DMS153 treated with DMSO at 0.1 percent for 48 hours (cell line): Measurements from ENCODE around the gene PTPRS.

Source experiments
- DNase-seq: peaks from one replicate; lab custom pipeline; 2025; ENCODE audit not compliant: unreplicated experiment; lab: John Stamatoyannopoulos, UW

Gene PTPRS

DNA sequence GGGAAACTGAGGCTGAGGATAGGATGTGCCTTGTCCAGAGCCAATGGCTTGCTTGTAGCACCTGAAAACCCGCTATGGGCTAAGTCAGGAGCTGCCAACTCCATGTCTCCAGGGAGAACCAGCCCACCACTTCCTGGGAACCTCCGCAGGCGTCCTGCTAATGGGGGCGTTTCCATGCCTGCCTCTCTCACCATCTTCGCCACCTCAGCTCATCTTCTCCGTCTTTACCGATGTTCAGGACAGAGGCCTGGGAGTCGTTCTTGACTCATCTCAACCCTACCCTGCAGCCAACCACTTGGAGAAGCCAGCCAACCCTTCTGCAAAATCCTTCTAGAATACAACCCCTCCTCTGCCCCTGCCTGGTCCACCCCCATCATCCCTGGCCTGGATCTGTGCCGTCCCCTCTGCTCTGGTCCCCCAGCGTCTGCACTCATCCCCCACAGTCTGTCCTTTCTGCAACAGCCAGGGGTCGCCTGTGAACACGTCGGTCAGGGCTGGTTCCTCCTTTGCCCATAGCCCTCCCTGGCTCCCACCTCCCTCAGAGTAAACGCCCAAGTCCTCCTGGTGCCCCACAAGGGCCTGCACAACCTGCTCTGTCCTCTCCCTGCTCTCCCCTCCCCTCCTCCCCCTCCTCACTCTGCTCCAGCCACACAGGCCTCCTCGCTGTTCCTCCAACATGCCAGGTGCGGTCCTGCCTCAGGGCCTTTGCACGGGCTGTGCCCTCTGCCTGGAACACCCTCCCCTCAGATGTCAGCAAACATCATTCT, 31.0 kb downstream of the PTPRS start:
- no peak for DNase-seq

DNA sequence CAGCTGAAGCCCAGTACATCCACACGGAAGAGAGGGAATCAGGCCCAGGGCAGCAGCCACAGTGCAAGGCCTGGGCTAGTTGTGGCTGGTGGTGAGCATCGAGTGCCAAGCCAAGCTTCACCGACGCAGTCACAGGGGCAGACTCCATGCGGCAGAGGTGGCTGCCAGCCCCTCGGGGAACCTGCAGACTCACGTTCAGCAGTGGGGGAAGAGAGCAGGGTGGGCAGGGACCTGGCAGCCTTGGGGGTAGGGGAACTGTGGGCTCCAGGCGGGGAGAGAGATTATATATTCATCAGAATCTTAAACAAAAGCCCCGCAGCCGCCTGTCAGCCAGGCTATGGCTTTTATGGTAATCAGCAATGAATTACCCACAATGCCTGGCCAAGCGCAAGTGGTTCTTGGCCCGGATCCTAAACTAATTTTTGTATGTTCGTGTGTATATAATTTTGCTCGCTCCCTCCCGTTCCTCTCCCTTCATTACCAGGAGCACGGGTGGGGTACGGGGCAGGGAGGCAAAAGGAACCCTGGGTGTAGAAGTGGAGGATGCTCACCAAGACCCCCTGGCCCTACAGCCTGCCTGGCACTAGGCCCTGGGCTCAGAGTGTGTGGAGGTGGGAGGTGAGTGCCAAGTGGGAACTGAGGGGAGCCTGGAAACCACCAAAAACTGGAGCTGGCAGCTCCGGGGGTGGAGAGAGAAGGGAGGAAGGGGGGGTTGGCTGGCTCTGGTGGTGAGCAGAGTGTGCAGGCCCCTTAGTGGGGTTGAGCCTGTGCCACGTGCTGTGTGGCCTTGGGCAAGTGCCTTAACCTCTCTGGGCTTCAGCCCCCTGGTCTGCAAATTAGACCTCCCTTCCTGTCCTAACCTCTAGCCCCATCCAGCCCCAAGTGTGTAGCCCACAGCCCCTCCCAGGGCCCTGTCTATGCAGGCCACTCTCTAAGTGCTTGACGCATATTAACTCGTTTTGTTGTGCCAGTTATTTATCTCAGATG, 31.9 kb downstream of the PTPRS start:
- peak; percentile 46 for DNase-seq

DNA sequence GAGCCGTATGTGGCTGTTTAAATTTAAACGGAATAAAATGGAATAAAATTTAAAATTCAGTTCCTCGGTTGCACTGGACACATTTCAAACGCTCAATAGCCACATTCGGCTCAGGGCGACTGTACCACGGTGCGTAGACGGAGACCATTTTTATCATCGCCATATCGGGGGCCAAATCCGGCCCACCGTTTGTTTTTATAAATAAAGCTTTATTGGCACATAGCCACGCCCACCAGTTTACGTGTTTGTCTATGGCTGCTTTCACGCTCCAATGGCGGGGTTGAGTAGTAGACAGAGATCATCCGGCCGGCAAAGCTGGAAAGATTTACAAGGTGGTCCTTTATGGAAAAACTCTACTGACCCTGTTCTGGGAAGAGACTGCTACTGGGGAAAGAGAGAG, 33.0 kb downstream of the PTPRS start:
- no peak for DNase-seq

DNA sequence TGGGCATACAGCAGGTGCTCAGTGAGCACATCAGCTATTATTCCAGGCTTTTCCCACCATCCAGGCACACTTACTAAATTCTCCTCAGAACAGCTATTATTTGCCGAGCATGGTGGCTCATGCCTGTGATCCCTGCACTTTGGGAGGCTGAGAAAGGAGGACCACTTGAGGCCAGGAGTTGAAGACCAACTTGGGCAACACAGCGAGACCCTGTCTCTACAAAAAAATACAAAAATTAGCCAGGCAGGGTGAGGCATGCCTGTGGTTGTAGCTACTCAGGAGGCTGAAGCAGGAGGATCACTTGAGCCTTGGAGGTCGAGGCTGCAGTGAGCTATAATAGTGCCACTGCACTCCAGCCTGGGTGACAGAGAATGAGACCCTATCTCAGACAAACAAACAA, 35.4 kb downstream of the PTPRS start:
- DNase-seq = no peak

DNA sequence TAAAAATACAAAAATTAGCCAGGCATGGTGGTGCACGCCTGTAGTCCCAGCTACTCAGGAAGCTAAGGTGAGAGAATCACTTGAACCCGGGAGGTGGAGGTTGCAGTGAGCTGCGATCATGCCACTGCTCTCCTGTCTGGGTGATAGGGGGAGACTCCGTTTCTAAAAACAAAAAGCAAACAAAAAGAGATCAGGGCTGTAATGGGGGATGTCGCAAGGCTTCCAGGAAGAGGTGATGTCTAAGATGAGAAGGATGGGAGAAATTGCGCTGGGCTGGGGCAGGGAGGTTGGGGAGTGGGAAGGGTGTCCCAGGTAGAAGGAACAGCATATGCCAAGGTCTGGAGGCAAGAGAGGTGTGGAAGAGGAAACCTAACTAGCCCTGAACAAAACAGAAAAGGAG, 36.1 kb downstream of the PTPRS start:
- no peak for DNase-seq

DNA sequence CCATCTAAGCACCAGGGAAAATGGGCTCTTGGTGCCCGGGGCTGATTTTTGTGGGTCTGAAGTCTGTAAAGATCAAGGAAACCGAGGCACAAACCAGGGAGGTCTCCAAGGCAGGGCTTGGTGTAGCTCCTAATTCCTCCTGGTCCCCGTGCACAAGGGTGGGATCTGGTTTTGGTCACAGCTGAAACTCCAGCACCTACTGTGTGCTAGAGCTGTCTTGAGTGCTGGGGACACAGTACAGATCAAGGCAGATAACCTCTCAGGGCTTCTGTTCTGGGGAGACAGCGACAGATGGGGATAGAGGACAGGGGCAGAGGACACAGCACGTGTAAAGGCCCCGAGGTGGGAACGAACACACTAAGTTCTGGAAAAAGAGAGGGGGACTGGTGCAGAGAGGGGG, 37.4 kb downstream of the PTPRS start:
- DNase-seq = no peak

DNA sequence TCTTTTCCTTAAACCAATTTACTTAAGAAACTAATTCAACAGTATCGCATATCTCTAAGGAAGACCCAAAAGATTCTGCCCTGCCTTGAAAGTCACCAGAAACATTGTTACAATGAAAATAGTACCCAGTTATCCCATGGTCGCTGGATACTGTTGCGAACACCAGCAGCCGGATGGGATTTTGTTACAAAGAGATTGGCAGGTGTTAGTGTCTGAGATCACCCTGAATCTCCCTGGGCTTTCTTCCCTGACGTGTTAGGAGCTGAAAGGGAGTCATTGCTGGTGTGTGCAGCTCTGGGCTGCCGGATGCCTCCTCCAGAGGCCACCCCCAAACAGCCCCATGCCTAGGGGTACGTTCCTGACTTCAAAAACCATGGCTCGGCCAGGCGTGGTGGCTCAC, 38.2 kb downstream of the PTPRS start:
- DNase-seq = no peak

DNA sequence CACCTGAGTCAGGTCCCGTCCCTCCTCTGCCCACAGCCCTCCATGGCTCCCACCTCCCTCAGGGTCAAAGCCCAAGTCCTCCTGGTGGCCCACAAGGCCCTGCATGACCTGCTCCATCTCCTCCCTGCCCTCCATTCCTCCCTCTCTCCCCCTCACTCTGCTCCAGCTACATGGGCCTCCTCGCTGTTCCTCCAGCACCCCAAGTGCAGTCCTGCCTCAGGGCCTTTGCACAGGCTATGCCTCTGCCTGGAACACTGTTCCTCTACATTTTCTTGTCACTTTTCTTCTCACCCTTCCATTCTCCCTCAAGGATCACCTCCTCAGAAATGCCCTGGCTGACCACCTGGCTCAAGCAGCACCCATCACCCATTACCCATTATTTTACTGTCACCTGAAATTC, 41.5 kb downstream of the PTPRS start:
- DNase-seq = no peak

DNA sequence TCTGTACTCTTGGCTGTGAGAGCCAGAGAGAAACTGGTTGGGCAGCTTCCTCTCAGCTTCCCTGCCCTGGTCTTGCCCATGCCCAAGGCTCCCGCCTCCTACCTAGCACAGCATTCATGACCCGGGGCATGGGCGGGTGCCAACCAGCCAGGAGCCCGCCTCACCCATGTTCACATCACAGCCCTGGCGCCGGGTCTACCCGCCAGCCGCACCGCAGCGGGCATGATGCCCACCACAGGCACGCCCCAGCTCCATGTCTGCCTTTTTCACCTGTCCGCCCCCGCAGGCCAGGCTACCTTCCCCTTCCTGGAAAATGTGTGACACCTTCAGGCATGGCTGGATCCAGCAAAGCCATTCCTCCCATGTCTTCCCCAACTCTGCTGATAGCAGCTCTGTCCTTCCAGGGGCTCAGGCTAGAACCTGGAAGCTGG, 42.1 kb downstream of the PTPRS start:
- DNase-seq = no peak

DNA sequence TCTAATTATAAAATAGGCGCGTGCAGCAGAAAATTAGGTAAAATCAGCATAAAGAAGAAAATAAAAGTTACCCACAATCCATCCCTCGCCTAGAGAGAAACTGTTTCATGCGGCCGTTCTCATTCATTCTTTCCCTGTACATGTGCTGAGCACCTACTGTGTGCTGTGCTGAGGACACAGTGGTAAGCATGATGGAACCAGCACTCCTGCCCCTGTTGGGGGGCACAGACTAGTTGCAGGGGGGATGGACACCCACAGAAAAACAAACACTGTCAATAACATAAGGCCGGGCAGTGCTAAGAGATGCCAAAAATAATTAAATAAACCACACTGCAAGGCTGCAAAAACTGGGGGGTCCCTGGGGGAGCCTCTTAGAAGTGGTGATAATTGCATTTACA, 43.3 kb downstream of the PTPRS start:
- no peak for DNase-seq

DNA sequence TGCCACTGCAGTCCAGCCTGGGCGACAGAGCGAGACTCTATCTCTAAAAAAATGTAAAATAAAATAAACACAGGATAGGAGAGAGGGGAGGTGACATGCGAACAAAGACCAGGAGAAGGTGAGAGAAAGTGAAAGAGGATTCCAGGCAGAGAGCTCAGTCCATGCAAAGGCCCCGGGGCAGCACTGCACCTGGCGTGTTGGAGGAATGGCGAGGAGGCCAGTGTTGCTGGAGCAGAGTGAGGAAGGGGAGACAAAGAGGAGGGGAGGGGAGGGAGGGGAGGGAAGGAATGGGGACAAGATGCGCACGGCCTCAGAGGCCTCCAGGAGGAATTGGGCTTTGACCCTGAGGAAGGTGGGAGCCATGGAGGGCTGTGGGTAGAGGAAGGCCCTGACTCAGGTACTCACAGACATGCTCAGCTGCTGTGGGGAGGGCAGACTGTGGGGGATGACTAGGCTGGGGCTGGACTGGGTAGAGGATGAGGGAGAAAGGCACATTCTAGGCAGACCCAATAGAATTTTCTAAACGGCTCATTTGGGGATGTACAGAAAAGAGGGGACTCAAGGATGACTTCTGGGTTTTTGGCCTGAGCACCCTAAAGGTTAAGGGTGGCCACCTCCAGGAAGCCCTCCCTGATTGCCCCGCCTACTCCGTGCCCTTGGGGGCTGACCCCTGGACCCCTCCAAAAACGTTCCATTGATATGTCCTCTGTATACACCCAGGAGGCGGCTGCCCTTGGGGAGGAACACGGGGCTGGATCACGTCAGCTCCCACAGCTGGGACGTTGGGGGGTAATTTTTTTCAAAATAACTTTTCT, 43.9 kb downstream of the PTPRS start:
- DNase-seq = no peak

DNA sequence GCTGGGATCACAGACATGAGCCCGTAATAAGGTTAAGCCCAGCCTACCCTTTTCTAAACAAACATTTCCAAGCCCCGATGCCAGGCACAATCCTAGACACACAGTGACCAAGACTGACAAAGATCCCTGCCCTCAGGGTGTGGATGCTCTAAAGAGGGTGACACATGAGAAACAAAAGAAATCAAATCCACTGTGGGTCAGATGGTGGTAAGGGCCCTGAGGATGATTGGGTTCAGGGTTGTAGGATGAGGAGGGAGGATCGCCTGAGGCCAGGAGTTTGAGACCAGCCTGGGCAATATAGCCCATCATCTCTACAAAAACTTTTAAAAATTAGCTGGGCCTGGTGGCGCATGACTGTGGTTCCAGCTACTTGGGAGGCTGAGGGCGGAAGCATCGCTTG, 44.6 kb downstream of the PTPRS start:
- no peak for DNase-seq

DNA sequence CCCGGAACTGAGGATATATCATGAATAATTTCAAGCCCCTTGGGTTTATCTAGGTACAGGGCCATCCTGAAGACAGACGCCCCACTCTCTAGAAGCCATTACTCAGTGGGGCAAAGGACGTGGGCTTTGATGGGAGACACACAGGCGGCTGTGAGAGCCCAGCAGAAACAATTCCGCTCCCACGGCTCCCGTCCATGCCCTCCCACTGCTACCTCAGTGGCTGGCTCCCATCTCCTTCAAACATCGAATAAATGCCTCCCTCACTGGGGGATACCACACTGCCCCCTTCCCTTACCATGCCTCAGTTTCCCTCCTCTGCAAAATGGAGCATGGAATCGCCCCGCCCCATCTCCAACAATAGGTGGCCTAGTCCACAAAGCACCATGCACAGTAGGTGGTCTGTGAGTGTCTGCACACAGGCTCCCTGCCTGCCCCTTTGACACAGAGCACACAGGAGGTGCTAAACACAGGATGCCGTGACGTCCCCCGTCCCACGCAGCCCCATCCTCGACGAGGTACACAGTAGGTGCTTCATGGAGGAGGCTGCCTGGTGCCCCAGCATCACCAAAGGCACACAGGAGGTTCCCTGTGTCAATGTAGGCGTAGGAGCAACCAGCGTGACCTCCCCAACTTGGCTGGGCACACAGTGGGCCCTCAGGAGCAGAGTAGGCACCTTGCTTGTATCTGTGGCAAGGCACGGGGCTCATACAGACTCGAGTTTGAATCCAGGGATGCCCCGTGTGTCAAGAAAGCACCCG, 46.0 kb downstream of the PTPRS start:
- DNase-seq = no peak

DNA sequence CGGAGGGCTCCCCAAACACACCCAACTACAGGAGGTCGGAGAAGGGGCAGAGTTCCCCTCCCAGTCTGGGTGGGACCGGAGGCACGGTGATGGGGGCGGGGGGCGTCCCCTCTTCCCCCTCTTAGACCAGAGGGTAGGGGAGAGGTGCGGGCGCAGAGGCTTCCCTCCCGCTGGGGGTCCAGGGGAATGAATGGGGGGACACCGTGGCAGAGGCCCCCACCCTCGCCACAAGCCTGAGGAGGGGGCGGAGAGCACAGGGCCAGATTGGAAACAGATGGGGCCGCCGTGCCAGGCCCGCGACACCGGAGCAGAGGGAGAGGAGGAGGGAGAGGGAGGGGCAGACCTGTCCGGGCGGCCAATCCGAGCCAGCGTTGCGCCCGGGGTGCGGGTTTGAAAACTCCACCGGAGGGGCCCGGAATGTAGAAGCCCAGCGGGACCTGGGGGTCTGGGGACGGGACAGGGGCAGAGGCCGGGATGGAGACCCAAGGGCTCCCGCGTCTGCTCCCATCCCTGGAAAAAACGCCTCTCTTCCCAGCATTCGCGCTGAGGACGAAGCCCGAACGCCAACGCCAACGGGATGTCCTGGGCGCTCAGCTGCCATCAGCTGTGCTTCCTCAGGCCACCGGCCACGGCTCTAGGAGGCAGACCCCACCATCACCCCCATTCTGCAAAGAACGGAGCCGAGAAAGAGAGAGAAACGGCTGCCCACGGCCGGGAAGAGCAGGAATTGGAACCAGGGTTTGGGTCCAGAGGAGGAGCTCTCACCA, 46.8 kb downstream of the PTPRS start:
- DNase-seq = no peak

DNA sequence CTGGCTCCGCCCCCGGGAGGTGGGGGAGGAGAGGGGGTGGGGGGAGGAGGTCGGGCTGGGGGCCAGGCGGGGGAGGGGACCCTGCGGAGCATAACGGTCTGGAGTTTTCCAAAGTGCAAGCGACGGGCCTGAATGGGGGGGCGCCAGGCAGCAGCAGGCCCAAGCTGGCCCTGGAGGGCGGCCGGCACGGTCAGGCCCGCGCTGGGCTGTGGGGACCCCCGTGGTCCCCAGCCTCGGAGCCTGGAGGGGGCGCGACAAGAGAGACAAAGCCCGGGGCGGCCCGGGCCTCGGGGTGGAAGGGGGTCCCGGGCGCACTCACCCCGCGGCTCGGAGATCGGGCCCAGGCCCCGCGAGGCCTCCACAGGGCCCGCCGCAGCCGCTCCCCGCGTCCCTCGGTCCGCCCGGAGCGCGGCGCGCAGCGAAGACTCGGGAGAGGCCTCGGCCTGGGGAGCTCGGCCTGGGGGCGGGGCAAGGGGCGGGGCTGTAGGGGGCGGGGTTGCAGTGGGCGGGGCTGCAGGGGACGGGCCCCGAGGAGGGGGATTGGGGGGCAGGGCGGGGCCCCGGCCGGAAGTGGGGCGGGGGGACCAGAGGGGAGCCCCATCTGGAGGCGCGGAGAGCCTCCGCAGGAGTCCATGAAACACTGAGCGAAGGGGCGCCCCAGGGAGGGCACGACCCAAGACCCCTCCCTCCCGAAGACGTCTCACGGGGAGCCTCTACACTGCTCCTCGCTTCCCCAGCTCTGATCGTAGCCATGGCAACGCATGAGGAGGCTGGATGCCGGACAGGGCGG, 47.6 kb downstream of the PTPRS start:
- no peak for DNase-seq

DNA sequence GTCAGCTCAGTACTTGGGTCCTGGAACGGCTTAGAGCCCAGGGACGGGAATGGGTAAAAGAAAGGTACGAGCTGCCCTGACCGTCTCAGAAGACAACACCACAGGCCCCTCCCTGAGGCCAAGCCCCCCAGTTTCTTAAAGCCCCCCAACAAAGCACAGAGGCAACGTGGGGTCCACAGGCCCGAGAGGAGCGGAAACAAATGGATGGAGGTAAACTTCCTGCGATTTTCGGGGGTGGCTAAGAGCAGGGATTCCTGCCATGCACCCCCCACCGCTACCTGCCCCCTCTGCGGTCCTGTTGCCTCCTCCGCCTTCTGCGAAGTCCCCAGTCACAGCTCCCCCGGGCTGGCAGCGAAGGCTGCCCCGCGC, 48.2 kb downstream of the PTPRS start:
- no peak for DNase-seq

DNA sequence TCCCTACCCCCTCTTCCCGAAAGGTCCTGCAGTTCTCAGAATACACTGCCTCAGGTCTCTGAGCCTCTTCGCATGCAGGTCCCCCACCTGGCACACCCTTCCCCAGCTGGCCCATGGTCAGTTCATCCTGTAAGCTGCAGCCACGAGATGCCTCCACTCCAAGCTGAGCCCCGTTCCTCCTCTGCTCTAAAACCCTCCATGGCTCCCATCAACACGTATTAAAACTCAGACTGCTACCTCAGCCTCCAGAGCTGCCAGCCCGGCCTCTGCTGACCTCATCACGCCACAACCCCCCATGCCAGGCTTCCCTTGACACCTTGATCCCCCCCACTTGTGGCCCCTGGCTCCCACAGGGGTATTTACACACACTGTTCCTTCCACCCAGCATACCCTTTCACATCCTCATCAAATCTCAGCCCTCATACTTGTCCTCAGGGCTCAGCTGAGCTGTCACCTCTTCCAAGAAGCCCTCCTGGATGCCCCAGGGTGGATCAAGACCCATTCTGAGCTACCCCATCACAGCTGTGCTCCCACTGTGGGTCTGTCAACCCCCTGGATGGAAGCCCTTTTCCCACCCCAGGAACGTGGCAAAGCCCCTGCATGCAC, 48.9 kb downstream of the PTPRS start:
- DNase-seq = no peak
